HCT116 (cell line): ENCODE data around the gene CAPNS1. TPM values are rescaled to one million over a fixed set of nuclear protein-coding genes. Genes with fewer than 3 reads are reported as not detected.

Experiments used
- ATAC-seq: fragments of 200-7000 bp; cut with Tn5 transposase; 2 replicates; pipeline ENCODE4 v1.9.1; 2020; ENCODE audit warnings: mild to moderate bottlenecking, moderate library complexity
- BruUV-seq: library from RNA; stranded (reverse); fragments of 400-500 nt; replicated peaks from 2 replicates; lab custom pipeline; 2021; lab: Mats Ljungman, UMichigan
- CTCF ChIA-PET: fragments of 300-600 bp; sonication (Branson Sonifier 250); formaldehyde crosslinking; loops from one replicate; lab custom pipeline; 2021; ENCODE audit warnings: antibody characterized with exemption; lab: Charles Lee
- POLR2A ChIA-PET: fragments of 300-600, 350-600 bp; sonication (Branson Sonifier 250); formaldehyde crosslinking; loops from one replicate; lab custom pipeline; 2021; ENCODE audit warnings: antibody characterized with exemption; lab: Charles Lee
- RAD21 ChIA-PET, 2 experiments: fragments of 300-600 bp; sonication (Branson Sonifier 250); formaldehyde crosslinking; loops; one replicate each; lab custom pipeline; 2023; ENCODE audit warnings: low total read pairs in 2 of 2; ENCODE audit not compliant: uncharacterized antibody in 2 of 2, unreplicated experiment in 2 of 2, low non-redundant PET in 1 of 2; lab: Charles Lee
- DNase-seq: peaks from one replicate; pipeline ENCODE4 v3.0.0-alpha.2; 2010; ENCODE audit warnings: low read depth, low spot score
- H2AFZ ChIP-seq: fragments of 200-600 bp; shearing (Covaris generic), sonication (generic); 2 replicates; pipeline ENCODE4 v1.6.1; 2017; ENCODE audit warnings: low read depth, mixed run types, mixed read lengths, antibody characterized with exemption, low read length; ENCODE audit not compliant: poor library complexity, severe bottlenecking
- H3K27ac ChIP-seq: 2 replicates; pipeline ENCODE4 v1.5.1; 2012; ENCODE audit warnings: low read depth, low read length
- H3K27me3 ChIP-seq: fragments of 200-600 bp; sonication (generic); 2 replicates; pipeline ENCODE4 v1.6.1; 2016; ENCODE audit warnings: mixed run types, low read length, mixed read lengths; ENCODE audit not compliant: insufficient read depth
- H3K36me3 ChIP-seq, 2 experiments: fragments of 200-500 bp in 1 of 2; fragments of 200-600 bp in 1 of 2; sonication (Bioruptor generic) in 1 of 2; sonication (generic) in 1 of 2; 2 replicates each; pipeline versions ENCODE4 v1.5.1 to v1.6.1; 2014 to 2016; ENCODE audit warnings: low read length in 2 of 2, inconsistent platforms in 1 of 2, mixed read lengths in 1 of 2, mixed run types in 1 of 2; ENCODE audit not compliant: insufficient read depth in 2 of 2, control insufficient read depth in 1 of 2
- H3K4me1 ChIP-seq, 2 experiments: fragments of 200-600 bp in 1 of 2; sonication (generic) in 1 of 2; 2 replicates each; pipeline versions ENCODE4 v1.5.1 to v1.6.1; 2012 to 2017; ENCODE audit warnings: low read length in 2 of 2, inconsistent platforms in 1 of 2, mild to moderate bottlenecking in 1 of 2, mixed read lengths in 1 of 2, mixed run types in 1 of 2, moderate library complexity in 1 of 2; ENCODE audit not compliant: insufficient read depth in 2 of 2, control insufficient read depth in 1 of 2
- H3K4me2 ChIP-seq: fragments of 200-600 bp; sonication (generic); 2 replicates; pipeline ENCODE4 v1.6.1; 2017; ENCODE audit warnings: mixed run types, low read length, mixed read lengths
- H3K4me3 ChIP-seq, 2 experiments: fragments of 200-600 bp in 1 of 2; sonication (generic) in 1 of 2; replicated peaks in 1 of 2; 2 replicates each; pipeline ENCODE4 v1.5.1; 2011 to 2016; ENCODE audit warnings: low read length in 2 of 2, control low read depth in 1 of 2, low read depth in 1 of 2, mild to moderate bottlenecking in 1 of 2, mixed read lengths in 1 of 2, mixed run types in 1 of 2
- H3K79me2 ChIP-seq: fragments of 200-600 bp; sonication (generic); 2 replicates; pipeline ENCODE4 v1.6.1; 2017; ENCODE audit warnings: mild to moderate bottlenecking, mixed run types, low read length, moderate library complexity, mixed read lengths; ENCODE audit not compliant: insufficient read depth
- H3K9ac ChIP-seq: fragments of 200-600 bp; sonication (generic); 2 replicates; pipeline ENCODE4 v1.6.1; 2016; ENCODE audit warnings: low read length, mixed read lengths
- H3K9me2 ChIP-seq: fragments of 200-600 bp; sonication (generic), shearing (Covaris generic); 2 replicates; pipeline ENCODE4 v1.6.1; 2017; ENCODE audit warnings: mixed run types, mild to moderate bottlenecking, moderate library complexity; ENCODE audit not compliant: insufficient read depth
- H3K9me3 ChIP-seq, 2 experiments: fragments of 200-500 bp in 1 of 2; fragments of 200-600 bp in 1 of 2; sonication (Bioruptor generic) in 1 of 2; sonication (generic) in 1 of 2; 2 replicates each; pipeline ENCODE4 v1.6.1; 2014 to 2017; ENCODE audit warnings: low read length in 2 of 2, mixed read lengths in 2 of 2, inconsistent platforms in 1 of 2, low read depth in 1 of 2, mild to moderate bottlenecking in 1 of 2, mixed run types in 1 of 2, moderate library complexity in 1 of 2; ENCODE audit not compliant: control insufficient read depth in 1 of 2, insufficient read depth in 1 of 2
- H4K20me1 ChIP-seq: fragments of 200-600 bp; sonication (generic), shearing (Covaris generic); 2 replicates; pipeline ENCODE4 v1.6.1; 2017; ENCODE audit warnings: mixed run types, mild to moderate bottlenecking, moderate library complexity; ENCODE audit not compliant: insufficient read depth
- ATF3 ChIP-seq: IDR thresholded peaks from 2 replicates; pipeline ENCODE4 v1.6.1; 2012
- CBX3 ChIP-seq: IDR thresholded peaks from 2 replicates; pipeline ENCODE4 v1.6.1; 2012; ENCODE audit warnings: low read depth
- CTCF ChIP-seq, 3 experiments: fragments of 200-600 bp in 1 of 3; sonication (generic) in 1 of 3; IDR thresholded peaks in 2 of 3; conservative IDR thresholded peaks in 1 of 3; 2 replicates each; pipeline ENCODE4 v1.5.1; 2012 to 2017; ENCODE audit warnings: low read depth in 2 of 3, low read length in 2 of 3, antibody characterized with exemption in 1 of 3, borderline replicate concordance in 1 of 3, control low read depth in 1 of 3, mild to moderate bottlenecking in 1 of 3, mixed read lengths in 1 of 3, mixed run types in 1 of 3, moderate library complexity in 1 of 3; ENCODE audit not compliant: insufficient read depth in 1 of 3
- EGR1 ChIP-seq: IDR thresholded peaks from 2 replicates; pipeline ENCODE4 v1.6.1; 2012; ENCODE audit warnings: low read depth
- ELF1 ChIP-seq: IDR thresholded peaks from 2 replicates; pipeline ENCODE4 v1.6.1; 2012; ENCODE audit warnings: low read depth, borderline replicate concordance
- EZH2 ChIP-seq: fragments of 200-600 bp; sonication (generic); IDR thresholded peaks from 2 replicates; pipeline ENCODE4 v1.6.1; 2017; ENCODE audit warnings: antibody characterized with exemption, mixed run types
- JUND ChIP-seq: IDR thresholded peaks from 2 replicates; pipeline ENCODE4 v1.6.1; 2012
- MAX ChIP-seq: IDR thresholded peaks from 2 replicates; pipeline ENCODE4 v1.6.1; 2012
- POLR2A ChIP-seq: IDR thresholded peaks from 2 replicates; pipeline ENCODE4 v1.7.0; 2011; ENCODE audit warnings: borderline replicate concordance; ENCODE audit not compliant: insufficient read depth, insufficient read length; ENCODE audit errors: extremely low read depth
- REST ChIP-seq: IDR thresholded peaks from 2 replicates; pipeline ENCODE4 v1.6.1; 2012; ENCODE audit warnings: low read depth
- SP1 ChIP-seq: IDR thresholded peaks from 2 replicates; pipeline ENCODE4 v1.6.1; 2012; ENCODE audit warnings: low read depth
- SRF ChIP-seq: IDR thresholded peaks from 2 replicates; pipeline ENCODE4 v1.6.1; 2012; ENCODE audit warnings: low read depth
- YY1 ChIP-seq: IDR thresholded peaks from 2 replicates; pipeline ENCODE4 v1.6.1; 2011; ENCODE audit warnings: low read length, low read depth, moderate library complexity, mild to moderate bottlenecking; ENCODE audit not compliant: insufficient replicate concordance; ENCODE audit errors: extremely low read depth
- ZFX ChIP-seq: fragments of 450-650 bp; IDR thresholded peaks from 2 replicates; pipeline ENCODE4 v1.6.1; 2017
- ZNF274 ChIP-seq: fragments of 200-500 bp; sonication (Bioruptor generic); IDR thresholded peaks from 2 replicates; pipeline ENCODE4 v1.6.1; 2014; ENCODE audit warnings: mild to moderate bottlenecking, low read depth, low read length, inconsistent platforms
- intact Hi-C: fragments of 100-400 bp; cut with micrococcal nuclease; formaldehyde crosslinking; loops from 2 replicates; pipeline ENCODE4 v1.10.0; 2022
- total RNA-seq: library from RNA; stranded (reverse); gene quantifications from one replicate; pipeline ENCODE4 v1.2.1, GENCODE V29; 2021; ENCODE audit not compliant: unreplicated experiment

Gene CAPNS1
- total RNA-seq, 1 experiment from 2014 or later, result 621 TPM

- TF ChIP-seq YY1 (peak; percentile 37), CTCF (IDR thresholded peaks at IDR 0.05 in 2 of 3, conservative IDR thresholded peaks at IDR 0.05 in 1 of 3; ENCODE audit: borderline replicate concordance in 1 of 3, insufficient read depth in 1 of 3, low read depth in 2 of 3, low read length in 2 of 3) (peak in 1 of 3 experiments; percentile 12; a peak in 2 of 6 replicates), ZNF274 (no peak)
Measured at GRCh38 chr19:36139473-36140303, at the start of gene CAPNS1 (continued).

- ChIA-PET CTCF (no interaction called here), POLR2A (no interaction called here), RAD21 (no interaction called here)
- Histone ChIP-seq H3K4me3 (no peak overlapping the region), H4K20me1 (no peaks in the 10 kb centered on the region), H3K4me1 (no peaks in the 10 kb centered on the region), H3K36me3 (peaks cover 10 to 32% of the 10 kb centered on the region in 2 experiments), H3K9me2 (no peaks in the 10 kb centered on the region), H3K9ac (no peak overlapping the region), H3K79me2 (no peaks in the 10 kb centered on the region), H3K9me3 (no peaks in the 10 kb centered on the region), H3K27ac (no peak overlapping the region), H2AFZ (no peak overlapping the region), H3K4me2 (no peak overlapping the region), H3K27me3 (no peaks in the 10 kb centered on the region)
- DNase-seq, result no peak
- intact Hi-C loops, result no loop called here
- BruUV-seq, result no TSS peak
- ATAC-seq, result no peak
- TF ChIP-seq ELF1, result no peak
- no peak for TF ChIP-seq EZH2
- no peak for TF ChIP-seq EGR1
- TF ChIP-seq REST, result no peak
- no peak for TF ChIP-seq ATF3
- no peak for TF ChIP-seq ZFX
- TF ChIP-seq ZNF274, result no peak
- TF ChIP-seq SRF, result no peak
- TF ChIP-seq JUND, result no peak
- no peak for TF ChIP-seq CBX3
- TF ChIP-seq SP1, result no peak
- no peak for TF ChIP-seq MAX
- no peak for TF ChIP-seq POLR2A
Measured at GRCh38 chr19:36090910-36091695, 48.8 kb upstream of the CAPNS1 start.
